Renal cortical epithelial cell (primary cell): ENCODE results near the gene LMNTD1. TPM values are rescaled to one million over a fixed set of nuclear protein-coding genes. Genes with fewer than 3 reads are reported as not detected.
"Not testable (repeated sequence)": the region's sequence is repeated elsewhere in the genome, so short reads cannot be mapped to it uniquely, and the experiment has no call there.

Experiments used
- DNase-seq: peaks from one replicate; pipeline ENCODE4 v3.0.0-alpha.2; 2011; ENCODE audit warnings: low read depth
- total RNA-seq: library from RNA; depleted of rRNA; stranded (reverse); fragments of >200 nt; gene quantifications from 2 replicates; pipeline ENCODE4 v1.2.3, GENCODE V29; 2014

LMNTD1 gene
- total RNA-seq, 1 donor from 2014 or later: not detected

- no peak for DNase-seq
Observed at GRCh38 chr12:25433024-25433423, 120.1 kb downstream of the LMNTD1 start.

DNA sequence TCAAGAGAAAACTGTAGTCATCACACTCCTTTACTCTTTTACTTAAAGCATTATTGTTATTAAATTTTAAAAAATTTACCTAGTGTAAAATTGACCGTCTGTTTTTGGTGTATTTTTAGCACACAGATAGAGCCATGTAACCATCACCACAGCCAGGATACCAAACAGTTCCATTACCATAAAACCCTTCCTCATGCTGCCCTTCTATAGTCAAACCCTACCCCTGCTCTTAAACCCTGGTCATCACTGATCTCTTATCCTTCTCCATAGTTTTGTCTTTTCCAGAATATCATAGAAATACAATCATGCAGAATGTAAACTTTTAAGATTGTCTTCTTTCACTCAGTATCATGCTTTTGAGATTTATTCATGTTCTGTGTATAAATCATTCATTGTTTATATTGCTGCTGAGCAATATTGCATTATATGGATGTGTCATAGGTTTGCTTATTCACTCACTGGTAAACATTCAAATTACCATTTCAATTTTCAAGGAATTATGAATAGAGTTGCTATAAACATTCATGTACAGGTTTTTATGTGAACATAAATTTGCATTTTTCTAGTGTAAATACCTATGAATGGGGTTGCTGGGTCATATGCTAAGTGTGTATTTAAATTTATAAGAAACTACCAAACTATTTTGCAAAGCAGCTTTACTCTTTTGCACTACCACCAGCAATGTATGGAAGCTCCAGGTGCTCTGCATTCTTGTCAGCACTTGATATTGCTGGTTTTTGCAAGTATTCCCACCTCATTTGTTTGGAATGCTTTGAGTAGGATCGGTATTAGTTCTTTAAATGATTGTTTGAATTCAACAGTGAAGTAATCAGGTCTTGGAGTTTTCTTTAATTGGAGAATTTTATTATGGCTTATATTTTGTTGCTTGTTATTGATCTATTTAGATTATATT is 125.5 kb downstream of the LMNTD1 start:
- no peak for DNase-seq

DNA sequence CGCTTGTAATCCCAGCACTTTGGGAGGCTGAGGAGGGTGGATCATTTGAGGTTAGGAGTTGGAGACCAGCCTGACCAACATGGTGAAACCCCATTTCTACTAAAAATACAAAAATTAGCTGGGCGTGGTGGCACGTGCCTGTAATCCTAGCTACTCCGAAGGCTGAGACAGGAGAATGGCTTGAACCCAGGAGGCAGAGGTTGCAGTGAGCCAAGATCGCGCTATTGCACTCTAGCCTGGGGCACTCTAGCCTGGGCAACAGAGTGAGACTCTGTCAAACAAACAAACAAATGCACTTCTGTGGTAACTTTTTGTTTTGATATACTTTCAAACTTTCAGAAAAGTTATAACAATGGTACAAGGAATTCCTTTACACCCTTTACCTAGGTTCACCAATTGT is 126.3 kb downstream of the LMNTD1 start:
- not testable (repeated sequence) for DNase-seq
